PC-3 (cell line): Measurements from ENCODE around the gene ALDH16A1. TPM values are rescaled to one million over a fixed set of nuclear protein-coding genes. Genes with fewer than 3 reads are reported as not detected.

Source experiments
- ATAC-seq: fragments of 200-7000 bp; cut with Tn5 transposase; 2 replicates; pipeline ENCODE4 v1.9.1; 2020; ENCODE audit warnings: mild to moderate bottlenecking, moderate library complexity
- BruUV-seq: library from RNA; stranded (reverse); fragments of 400-500 nt; replicated peaks from 2 replicates; lab custom pipeline; 2021; lab: Mats Ljungman, UMichigan
- CTCF ChIA-PET: fragments of 300-600 bp; sonication (Branson Sonifier 250); formaldehyde crosslinking; loops from one replicate; lab custom pipeline; 2022; ENCODE audit warnings: antibody characterized with exemption; lab: Charles Lee
- POLR2A ChIA-PET: fragments of 300-600 bp; sonication (Branson Sonifier 250); formaldehyde crosslinking; loops from one replicate; lab custom pipeline; 2022; ENCODE audit warnings: antibody characterized with exemption; ENCODE audit not compliant: unreplicated experiment; lab: Charles Lee
- DNase-seq: peaks from one replicate; pipeline ENCODE4 v3.0.0-alpha.2; 2015
- H2AFZ ChIP-seq: fragments of 300-600 bp; sonication (generic); 2 replicates; pipeline ENCODE4 v1.6.0; 2016; ENCODE audit warnings: antibody characterized with exemption, low read length
- H3F3A ChIP-seq: fragments of 300-600 bp; sonication (generic); one replicate; pipeline ENCODE4 v1.6.0; 2017; ENCODE audit warnings: antibody characterized with exemption, low read length, control low read depth, mild to moderate bottlenecking; ENCODE audit not compliant: unreplicated experiment
- H3K27ac ChIP-seq: fragments of 300-600 bp; sonication (generic); 2 replicates; pipeline ENCODE4 v1.5.1; 2016; ENCODE audit warnings: mild to moderate bottlenecking, low read length
- H3K27me3 ChIP-seq: fragments of 300-600 bp; sonication (generic); 2 replicates; pipeline ENCODE4 v1.6.1; 2016; ENCODE audit warnings: low read length, mixed read lengths
- H3K36me3 ChIP-seq: fragments of 300-600 bp; sonication (generic); 2 replicates; pipeline ENCODE4 v1.6.1; 2016; ENCODE audit warnings: low read depth, mixed run types, low read length, mixed read lengths
- H3K4me1 ChIP-seq: fragments of 300-600 bp; sonication (generic); 2 replicates; pipeline ENCODE4 v1.5.1; 2016; ENCODE audit warnings: low read length; ENCODE audit not compliant: insufficient read depth
- H3K4me2 ChIP-seq: fragments of 300-600 bp; sonication (generic); 2 replicates; pipeline ENCODE4 v1.6.0; 2016; ENCODE audit warnings: low read length
- H3K4me3 ChIP-seq: fragments of 300-600 bp; sonication (generic); 2 replicates; pipeline ENCODE4 v1.5.1; 2016; ENCODE audit warnings: mild to moderate bottlenecking, low read length, mixed read lengths
- H3K79me2 ChIP-seq: fragments of 300-600 bp; sonication (generic); 2 replicates; pipeline ENCODE4 v1.6.1; 2017; ENCODE audit warnings: low read length, mixed read lengths
- H3K9ac ChIP-seq: fragments of 300-600 bp; sonication (generic); 2 replicates; pipeline ENCODE4 v1.6.0; 2016; ENCODE audit warnings: mild to moderate bottlenecking, low read length
- H3K9me2 ChIP-seq: fragments of 300-600 bp; sonication (generic); replicated peaks from 2 replicates; pipeline ENCODE4 v1.6.1; 2016; ENCODE audit warnings: mixed run types, low read length, mixed read lengths
- H3K9me3 ChIP-seq: fragments of 300-600 bp; sonication (generic); 2 replicates; pipeline ENCODE4 v1.6.1; 2016; ENCODE audit warnings: low read length, mixed read lengths
- H4K20me1 ChIP-seq: fragments of 300-600 bp; sonication (generic); 2 replicates; pipeline ENCODE4 v1.6.1; 2016; ENCODE audit warnings: low read length, mixed read lengths
- CTCF ChIP-seq: fragments of 300-600 bp; sonication (generic); conservative IDR thresholded peaks from 2 replicates; pipeline ENCODE4 v1.5.1; 2017; ENCODE audit warnings: antibody characterized with exemption, low read depth, mild to moderate bottlenecking, low read length
- EZH2 ChIP-seq: fragments of 300-600 bp; sonication (generic); IDR thresholded peaks from one replicate; pipeline ENCODE4 v1.6.1; 2017; ENCODE audit warnings: antibody characterized with exemption, mild to moderate bottlenecking, low read length; ENCODE audit not compliant: unreplicated experiment
- EZH2phosphoT487 ChIP-seq: fragments of 300-600 bp; sonication (generic); IDR thresholded peaks from 2 replicates; pipeline ENCODE4 v1.6.1; 2018; ENCODE audit warnings: mild to moderate bottlenecking, antibody characterized with exemption, low read length, borderline replicate concordance
- intact Hi-C: fragments of 100-400 bp; cut with micrococcal nuclease; formaldehyde crosslinking; loops from 2 replicates; pipeline ENCODE4 v1.9.0; 2023
- total RNA-seq: library from RNA; depleted of rRNA; stranded (reverse); fragments of >200 nt; gene quantifications from 2 replicates; pipeline ENCODE4 v1.2.3, GENCODE V29; 2014

ALDH16A1 gene
- total RNA-seq, 1 experiment from 2014 or later = not detected

DNA sequence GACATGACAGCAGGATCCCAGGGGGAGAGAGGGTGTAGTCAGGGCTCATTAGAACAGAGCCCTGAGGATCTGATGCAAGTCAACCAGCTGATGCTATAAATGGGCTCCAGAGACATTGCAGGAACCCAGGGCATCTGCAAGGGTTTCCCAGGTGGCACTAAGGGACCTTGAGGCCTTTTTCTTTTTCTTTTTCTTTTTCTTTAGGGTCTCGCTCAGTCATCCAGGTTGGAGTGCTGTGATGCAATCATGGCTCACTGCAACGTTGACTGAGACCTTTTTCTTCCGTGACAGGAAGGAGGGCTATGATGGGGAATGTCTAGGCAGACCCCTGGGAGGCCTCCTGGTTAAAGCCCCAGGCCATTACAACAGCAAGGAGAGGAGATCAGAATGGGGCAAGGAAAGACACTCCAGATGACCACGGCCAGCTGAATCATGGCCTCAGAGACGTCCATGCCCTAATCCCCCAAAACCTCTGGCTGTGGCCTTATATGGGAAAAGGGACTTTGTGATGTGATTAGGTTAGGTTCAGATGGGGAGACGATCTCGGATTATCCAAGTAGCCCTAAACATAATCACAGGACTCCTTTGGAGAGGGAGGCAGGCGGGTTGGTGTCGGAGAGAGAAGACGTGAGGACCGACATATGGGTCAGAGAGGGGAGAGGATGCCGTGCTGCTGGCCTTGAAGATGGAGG is 54.9 kb downstream of the ALDH16A1 start:
- ChIA-PET POLR2A (no interaction called here), CTCF (no interaction called here)
- H3F3A ChIP-seq = no peaks in the 10 kb centered on the region
- H3K27ac ChIP-seq = no peak overlapping the region
- no peaks in the 10 kb centered on the region for H3K36me3 ChIP-seq
- no peaks in the 10 kb centered on the region for H4K20me1 ChIP-seq
- no peak overlapping the region for H2AFZ ChIP-seq
- no peaks in the 10 kb centered on the region for H3K9me3 ChIP-seq
- H3K9ac ChIP-seq = no peak overlapping the region
- peaks cover 7% of the 10 kb centered on the region for H3K4me1 ChIP-seq
- no peak overlapping the region for H3K4me2 ChIP-seq
- no peaks in the 10 kb centered on the region for H3K27me3 ChIP-seq
- no peaks in the 10 kb centered on the region for H3K79me2 ChIP-seq
- no TSS peak for BruUV-seq
- intact Hi-C loops = no loop called here
- no peak for DNase-seq
- H3K4me3 ChIP-seq = no peak overlapping the region
- H3K9me2 ChIP-seq = no peaks in the 10 kb centered on the region
- TF ChIP-seq EZH2 = no peak
- TF ChIP-seq EZH2phosphoT487 = no peak
- TF ChIP-seq CTCF = no peak
- no peak for ATAC-seq

DNA sequence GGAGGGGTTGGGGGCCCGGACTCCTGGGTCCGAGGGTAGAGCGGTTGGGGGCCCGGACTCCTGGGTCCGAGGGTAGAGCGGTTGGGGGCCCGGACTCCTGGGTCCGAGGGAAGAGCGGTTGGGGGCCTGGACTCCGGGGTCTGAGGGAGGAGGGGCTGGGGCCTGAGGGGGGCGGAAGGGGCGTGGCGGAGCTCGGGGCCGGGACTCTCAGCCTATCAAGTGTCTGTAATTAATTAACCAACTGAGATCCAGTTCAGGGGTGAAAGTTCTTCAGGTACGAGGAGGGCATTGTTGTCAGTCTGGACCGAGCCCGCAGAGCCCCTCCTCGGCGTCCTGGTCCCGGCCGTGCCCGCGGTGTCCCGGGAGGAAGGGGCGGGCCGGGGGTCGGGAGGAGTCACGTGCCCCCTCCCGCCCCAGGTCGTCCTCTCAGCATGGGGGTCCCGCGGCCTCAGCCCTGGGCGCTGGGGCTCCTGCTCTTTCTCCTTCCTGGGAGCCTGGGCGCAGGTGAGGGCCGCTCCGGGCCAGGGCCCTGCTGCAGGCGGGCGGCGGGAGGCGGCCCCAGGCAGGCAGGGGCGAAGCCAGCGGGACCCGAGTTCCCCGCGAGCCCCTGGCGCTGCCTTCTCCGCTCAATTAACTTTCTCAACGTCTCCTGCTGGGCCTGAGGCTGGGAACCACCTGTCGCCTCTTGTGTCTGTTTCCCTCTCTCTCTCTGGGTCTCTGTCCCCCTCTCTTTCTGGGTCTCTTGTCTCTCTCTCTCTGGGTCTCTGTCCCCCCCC is 60.1 kb downstream of the ALDH16A1 start:
- H3K9me3 ChIP-seq = no peaks in the 10 kb centered on the region
- H3K9me2 ChIP-seq = no peaks in the 10 kb centered on the region
- H2AFZ ChIP-seq = peak overlapping the region; percentile 100
- no peaks in the 10 kb centered on the region for H3K27me3 ChIP-seq
- ChIA-PET CTCF (interaction anchor here (0.7 to 1.2 kb wide), 2 partner anchors 34 to 211 kb away, joined by 3 to 6 read pairs; no protein-coding TSS in a partner anchor), POLR2A (no interaction called here)
- no peaks in the 10 kb centered on the region for H3K36me3 ChIP-seq
- peak overlapping the region; percentile 99 for H3K4me2 ChIP-seq
- intact Hi-C loops = loop anchor here (1.0 kb wide), 1 partner anchor 20 kb away; no protein-coding TSS in a partner anchor
- peaks cover 11% of the 10 kb centered on the region for H3K4me1 ChIP-seq
- no peaks in the 10 kb centered on the region for H3K79me2 ChIP-seq
- no peak overlapping the region for H3K27ac ChIP-seq
- H3F3A ChIP-seq = no peaks in the 10 kb centered on the region
- DNase-seq (no peak), ATAC-seq (peak; percentile 75)
- no TSS peak for BruUV-seq
- H3K4me3 ChIP-seq = peak overlapping the region; percentile 97
- H4K20me1 ChIP-seq = no peaks in the 10 kb centered on the region
- TF ChIP-seq EZH2 = no peak
- no peak for TF ChIP-seq CTCF
- TF ChIP-seq EZH2phosphoT487 = no peak
- H3K9ac ChIP-seq = peak overlapping the region; percentile 71
